CD14-positive monocyte (primary cell): ENCODE results near the gene DLL3. TPM values are rescaled to one million over a fixed set of nuclear protein-coding genes. Genes with fewer than 3 reads are reported as not detected.
A peak's percentile ranks its signal among the peaks of the same experiment; 100 is the strongest.

Source experiments
- DNase-seq, 3 donors: peaks; one replicate each; pipeline ENCODE4 v3.0.0-alpha.2; 2011 to 2022
- H2AFZ ChIP-seq: 2 replicates; pipeline ENCODE4 v1.6.0; 2012; ENCODE audit warnings: mild to moderate bottlenecking, low read depth, low read length, inconsistent platforms; ENCODE audit not compliant: insufficient read depth, poor library complexity, severe bottlenecking
- H3K27ac ChIP-seq, 2 donors: 1 replicate in 1 of 2; 2 replicates in 1 of 2; pipeline ENCODE4 v1.5.1; 2012 to 2013; ENCODE audit warnings: low read length in 2 of 2, control low read depth in 1 of 2, inconsistent platforms in 1 of 2, low read depth in 1 of 2, mild to moderate bottlenecking in 1 of 2
- H3K27me3 ChIP-seq, 2 donors: one replicate each; pipeline versions ENCODE4 v1.6.0 to v1.6.1; 2011 to 2013; ENCODE audit warnings: low read length in 2 of 2; ENCODE audit not compliant: control insufficient read depth in 2 of 2, insufficient read depth in 2 of 2
- H3K36me3 ChIP-seq, 2 donors: replicated peaks in 1 of 2; 1 replicate in 1 of 2; 2 replicates in 1 of 2; pipeline versions ENCODE4 v1.5.1 to v1.6.1; 2012 to 2013; ENCODE audit warnings: low read length in 2 of 2, control low read depth in 1 of 2, inconsistent platforms in 1 of 2, mild to moderate bottlenecking in 1 of 2; ENCODE audit not compliant: insufficient read depth in 2 of 2, control insufficient read depth in 1 of 2
- H3K4me1 ChIP-seq, 2 donors: 1 replicate in 1 of 2; 2 replicates in 1 of 2; pipeline versions ENCODE4 v1.5.1 to v1.6.1; 2012 to 2013; ENCODE audit warnings: low read length in 2 of 2, control low read depth in 1 of 2, inconsistent platforms in 1 of 2, mild to moderate bottlenecking in 1 of 2, moderate library complexity in 1 of 2; ENCODE audit not compliant: insufficient read depth in 2 of 2, control insufficient read depth in 1 of 2
- H3K4me2 ChIP-seq: replicated peaks from 2 replicates; pipeline ENCODE3; 2012; ENCODE audit warnings: low read length, moderate library complexity, mild to moderate bottlenecking; ENCODE audit not compliant: poor library complexity, severe bottlenecking; ENCODE audit errors: extremely low read depth
- H3K4me3 ChIP-seq, 3 experiments: fragments of 200-600 bp in 1 of 3; sonication (generic) in 1 of 3; replicated peaks in 1 of 3; 1 replicate in 2 of 3; 2 replicates in 1 of 3; pipeline ENCODE4 v1.5.1; 2011 to 2013; ENCODE audit warnings: low read length in 3 of 3, mild to moderate bottlenecking in 3 of 3, control low read depth in 2 of 3, low read depth in 2 of 3, inconsistent platforms in 1 of 3, moderate library complexity in 1 of 3
- H3K79me2 ChIP-seq: 2 replicates; pipeline ENCODE4 v1.6.0; 2012; ENCODE audit warnings: mild to moderate bottlenecking, control low read depth, inconsistent platforms, low read length, moderate library complexity; ENCODE audit not compliant: insufficient read depth
- H3K9ac ChIP-seq: 2 replicates; pipeline ENCODE4 v1.6.0; 2017; ENCODE audit warnings: low read length, mild to moderate bottlenecking; ENCODE audit not compliant: insufficient read depth, poor library complexity, severe bottlenecking
- H3K9me3 ChIP-seq, 2 donors: replicated peaks in 1 of 2; 1 replicate in 1 of 2; 2 replicates in 1 of 2; pipeline versions ENCODE4 v1.5.1 to v1.6.1; 2012 to 2013; ENCODE audit warnings: low read length in 2 of 2, control low read depth in 1 of 2; ENCODE audit not compliant: control insufficient read depth in 1 of 2, insufficient read depth in 1 of 2
- H4K20me1 ChIP-seq: 2 replicates; pipeline ENCODE4 v1.6.0; 2012; ENCODE audit warnings: mild to moderate bottlenecking, low read length, control low read depth, moderate library complexity; ENCODE audit not compliant: insufficient read depth
- H3K27ac Mint-ChIP-seq, 7 donors: one replicate each; pipeline ENCODE4 v1.8.0; 2020; ENCODE audit warnings: mild to moderate bottlenecking in 7 of 7, mixed read lengths in 7 of 7, moderate library complexity in 6 of 7, inconsistent platforms in 2 of 7
- H3K27me3 Mint-ChIP-seq, 3 donors: one replicate each; pipeline ENCODE4 v1.8.0; 2021 to 2022; ENCODE audit warnings: low read depth in 3 of 3, mild to moderate bottlenecking in 3 of 3, mixed read lengths in 3 of 3, moderate library complexity in 3 of 3, inconsistent platforms in 1 of 3
- H3K36me3 Mint-ChIP-seq, 2 donors: one replicate each; pipeline ENCODE4 v1.8.0; 2020; ENCODE audit warnings: mixed read lengths in 2 of 2, inconsistent platforms in 1 of 2, mild to moderate bottlenecking in 1 of 2
- H3K4me1 Mint-ChIP-seq: one replicate; pipeline ENCODE4 v1.8.0; 2020; ENCODE audit warnings: mild to moderate bottlenecking, mixed read lengths
- H3K4me3 Mint-ChIP-seq, 2 donors: one replicate each; pipeline ENCODE4 v1.8.0; 2020; ENCODE audit warnings: mild to moderate bottlenecking in 2 of 2, mixed read lengths in 2 of 2, moderate library complexity in 1 of 2
- H3K9me3 Mint-ChIP-seq, 7 donors: one replicate each; pipeline ENCODE4 v1.8.0; 2020 to 2022; ENCODE audit warnings: mixed read lengths in 7 of 7, mild to moderate bottlenecking in 6 of 7, moderate library complexity in 6 of 7, inconsistent platforms in 2 of 7
- WGBS: methylation state at CpG from one replicate; pipeline ENCODE4 v1.1.5; 2013; ENCODE audit warnings: missing lambda C conversion rate; ENCODE audit not compliant: insufficient coverage; 5-methylcytosine and 5-hydroxymethylcytosine counted together
- intact Hi-C, 2 donors: fragments of 100-400 bp; cut with micrococcal nuclease; formaldehyde crosslinking; loops; one replicate each; pipeline versions ENCODE4 v1.15.0 to v1.15.1; 2023
- polyA plus RNA-seq, 3 donors: library from polyadenylated mRNA; depleted of rRNA in 1 of 3; unstranded in 2 of 3; stranded (reverse) in 1 of 3; fragments of 300-500 nt in 2 of 3; fragments of >200 nt in 1 of 3; fragmentation: Illumina TruSeq in 2 of 3; gene quantifications; 1 replicate in 2 of 3; 2 replicates in 1 of 3; pipeline ENCODE4 v1.2.3, GENCODE V29; 2012 to 2021
- TF ChIP-seq, protein P1 (sequence below): fragments of 200-600 bp; IDR thresholded peaks from one replicate; pipeline ENCODE4 v1.8.0; 2022; ENCODE audit warnings: antibody characterized with exemption, mild to moderate bottlenecking

DLL3 gene
- polyA plus RNA-seq, 3 donors = not detected

DNA sequence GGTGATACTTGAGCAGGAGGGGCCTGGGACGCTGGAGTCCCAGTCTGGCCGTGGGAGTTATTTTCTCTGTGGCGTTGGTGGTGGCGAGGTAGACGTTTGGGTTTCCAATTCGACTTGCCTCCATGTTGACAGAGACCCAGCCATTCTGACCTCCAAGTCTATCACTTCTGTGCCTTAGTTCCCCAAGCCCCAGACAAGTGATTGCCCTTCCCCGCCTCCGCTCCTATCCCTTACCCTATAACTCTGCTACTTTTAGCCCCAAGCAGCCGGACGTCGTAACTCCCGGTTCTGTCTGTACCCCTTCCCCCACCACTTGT lies 17.6 kb upstream of the DLL3 start:
- H3K9me3 Mint-ChIP-seq = no peaks in the 10 kb centered on the region
- Histone ChIP-seq H3K36me3 (peaks cover 14 to 37% of the 10 kb centered on the region in 2 donors), H3K27me3 (no peaks in the 10 kb centered on the region), H3K4me2 (peak overlapping the region; percentile 95), H3K9ac (peak overlapping the region; percentile 91), H3K4me1 (peaks cover 19% of the 10 kb centered on the region in 2 donors), H2AFZ (peak overlapping the region; percentile 94), H3K79me2 (peaks cover 15% of the 10 kb centered on the region), H4K20me1 (no peaks in the 10 kb centered on the region), H3K27ac (peak overlapping the region; percentile 41 to 85), H3K9me3 (no peaks in the 10 kb centered on the region), H3K4me3 (peak overlapping the region; percentile 75 to 93 (median 85))
- H3K27ac Mint-ChIP-seq = peak overlapping the region; percentile 75 to 95 (median 92)
- peak overlapping the region; percentile 87 to 96 for H3K4me3 Mint-ChIP-seq
- H3K4me1 Mint-ChIP-seq = peaks cover 22% of the 10 kb centered on the region
- H3K27me3 Mint-ChIP-seq = peaks cover 0 to 2% (median 0%) of the 10 kb centered on the region in 3 donors
- WGBS = 3% methylated on average over 11 of the region's 12 CpGs
- TF ChIP-seq, protein P1, sequence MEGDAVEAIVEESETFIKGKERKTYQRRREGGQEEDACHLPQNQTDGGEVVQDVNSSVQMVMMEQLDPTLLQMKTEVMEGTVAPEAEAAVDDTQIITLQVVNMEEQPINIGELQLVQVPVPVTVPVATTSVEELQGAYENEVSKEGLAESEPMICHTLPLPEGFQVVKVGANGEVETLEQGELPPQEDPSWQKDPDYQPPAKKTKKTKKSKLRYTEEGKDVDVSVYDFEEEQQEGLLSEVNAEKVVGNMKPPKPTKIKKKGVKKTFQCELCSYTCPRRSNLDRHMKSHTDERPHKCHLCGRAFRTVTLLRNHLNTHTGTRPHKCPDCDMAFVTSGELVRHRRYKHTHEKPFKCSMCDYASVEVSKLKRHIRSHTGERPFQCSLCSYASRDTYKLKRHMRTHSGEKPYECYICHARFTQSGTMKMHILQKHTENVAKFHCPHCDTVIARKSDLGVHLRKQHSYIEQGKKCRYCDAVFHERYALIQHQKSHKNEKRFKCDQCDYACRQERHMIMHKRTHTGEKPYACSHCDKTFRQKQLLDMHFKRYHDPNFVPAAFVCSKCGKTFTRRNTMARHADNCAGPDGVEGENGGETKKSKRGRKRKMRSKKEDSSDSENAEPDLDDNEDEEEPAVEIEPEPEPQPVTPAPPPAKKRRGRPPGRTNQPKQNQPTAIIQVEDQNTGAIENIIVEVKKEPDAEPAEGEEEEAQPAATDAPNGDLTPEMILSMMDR = no peak
- H3K36me3 Mint-ChIP-seq = peaks cover 28 to 42% of the 10 kb centered on the region in 2 donors
- intact Hi-C loops = loop anchor here in 1 of 2 donors (5.0 kb wide), 1 partner anchor 51 kb away; the partner anchor contains the start of gene EID2B
- DNase-seq = no peak

DNA sequence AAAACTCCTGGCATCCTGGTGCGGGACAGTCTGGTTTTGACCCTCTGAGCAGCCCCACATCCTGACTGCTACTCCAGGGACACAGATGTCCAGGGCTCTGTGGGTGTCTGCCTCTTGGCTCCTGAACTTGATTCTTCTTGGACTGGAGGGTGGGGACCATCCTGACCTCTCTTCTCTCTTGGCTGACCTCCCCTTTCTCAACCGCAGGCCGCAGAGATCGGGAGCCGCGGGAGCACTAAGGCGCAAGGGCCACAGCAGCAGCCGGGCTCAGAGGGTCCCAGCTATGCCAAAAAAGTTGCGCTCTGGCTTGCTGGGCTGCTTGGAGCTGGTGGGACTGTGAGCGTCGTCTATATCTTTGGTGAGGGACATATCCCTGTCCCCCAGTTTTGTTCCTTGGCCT lies 17.1 kb upstream of the DLL3 start:
- Histone ChIP-seq H2AFZ (no peak overlapping the region), H3K27me3 (no peaks in the 10 kb centered on the region), H3K27ac (peak overlapping the region in 1 of 2 donors; percentile 85), H3K79me2 (peaks cover 15% of the 10 kb centered on the region), H3K9ac (peak overlapping the region; percentile 91), H3K4me1 (peaks cover 19% of the 10 kb centered on the region in 2 donors), H3K4me3 (peak overlapping the region in 1 of 3 experiments; percentile 85), H3K9me3 (no peaks in the 10 kb centered on the region), H3K36me3 (peaks cover 16 to 37% of the 10 kb centered on the region in 2 donors), H4K20me1 (no peaks in the 10 kb centered on the region), H3K4me2 (peak overlapping the region; percentile 95)
- intact Hi-C loops = loop anchor here in 1 of 2 donors (5.0 kb wide), 1 partner anchor 51 kb away; the partner anchor contains the start of gene EID2B
- TF ChIP-seq, protein P1 = no peak
- Mint-ChIP-seq H3K4me1 (peaks cover 22% of the 10 kb centered on the region), H3K36me3 (peaks cover 28 to 42% of the 10 kb centered on the region in 2 donors), H3K4me3 (peak overlapping the region; percentile 87 to 96), H3K9me3 (no peaks in the 10 kb centered on the region), H3K27me3 (peaks cover 0 to 2% (median 0%) of the 10 kb centered on the region in 3 donors), H3K27ac (peak overlapping the region; percentile 75 to 95 (median 89))
- 87% methylated on average over 11 of the region's 11 CpGs for WGBS
- DNase-seq = no peak
